IgD-negative memory B cell (primary cell): ENCODE data around the gene SCARB1. TPM values are rescaled to one million over a fixed set of nuclear protein-coding genes. Genes with fewer than 3 reads are reported as not detected.

ENCODE experiments used
- H3K27ac Mint-ChIP-seq, 3 donors: one replicate each; pipeline ENCODE4 v1.8.0; 2020 to 2022; ENCODE audit warnings: mild to moderate bottlenecking in 3 of 3, mixed read lengths in 3 of 3, moderate library complexity in 1 of 3
- H3K27me3 Mint-ChIP-seq: one replicate; pipeline ENCODE4 v1.8.0; 2021; ENCODE audit warnings: mixed read lengths
- H3K36me3 Mint-ChIP-seq: one replicate; pipeline ENCODE4 v1.8.0; 2020; ENCODE audit warnings: mild to moderate bottlenecking, mixed read lengths
- H3K4me1 Mint-ChIP-seq, 3 donors: one replicate each; pipeline ENCODE4 v1.8.0; 2020 to 2022; ENCODE audit warnings: mixed read lengths in 3 of 3, mild to moderate bottlenecking in 1 of 3
- H3K4me3 Mint-ChIP-seq, 4 donors: one replicate each; pipeline ENCODE4 v1.8.0; 2020 to 2022; ENCODE audit warnings: mild to moderate bottlenecking in 4 of 4, mixed read lengths in 4 of 4, moderate library complexity in 3 of 4
- H3K9me3 Mint-ChIP-seq, 3 donors: one replicate each; pipeline ENCODE4 v1.8.0; 2020 to 2021; ENCODE audit warnings: mixed read lengths in 3 of 3, mild to moderate bottlenecking in 1 of 3
- polyA plus RNA-seq: library from polyadenylated mRNA; unstranded; fragments of 300-500 nt; fragmentation: Illumina TruSeq; gene quantifications from one replicate; pipeline ENCODE4 v1.2.3, GENCODE V29; 2021

Gene SCARB1
- polyA plus RNA-seq, 1 donor from 2014 or later: 23.9 TPM

- Mint-ChIP-seq H3K36me3 (peaks cover 14% of the 10 kb centered on the region), H3K27me3 (no peaks in the 10 kb centered on the region), H3K4me1 (no peaks in the 10 kb centered on the region), H3K4me3 (no peak overlapping the region), H3K27ac (no peak overlapping the region), H3K9me3 (no peaks in the 10 kb centered on the region)
Observed at GRCh38 chr12:124814741-124815613, 48.7 kb downstream of the SCARB1 start.

GRCh38 chr12:124813782-124814181, 49.9 kb downstream of the SCARB1 start:
- H3K4me1 Mint-ChIP-seq: no peaks in the 10 kb centered on the region
- H3K27ac Mint-ChIP-seq: no peak overlapping the region
- H3K36me3 Mint-ChIP-seq: peaks cover 12% of the 10 kb centered on the region
- no peak overlapping the region for H3K4me3 Mint-ChIP-seq
- no peaks in the 10 kb centered on the region for H3K9me3 Mint-ChIP-seq
- no peaks in the 10 kb centered on the region for H3K27me3 Mint-ChIP-seq

DNA sequence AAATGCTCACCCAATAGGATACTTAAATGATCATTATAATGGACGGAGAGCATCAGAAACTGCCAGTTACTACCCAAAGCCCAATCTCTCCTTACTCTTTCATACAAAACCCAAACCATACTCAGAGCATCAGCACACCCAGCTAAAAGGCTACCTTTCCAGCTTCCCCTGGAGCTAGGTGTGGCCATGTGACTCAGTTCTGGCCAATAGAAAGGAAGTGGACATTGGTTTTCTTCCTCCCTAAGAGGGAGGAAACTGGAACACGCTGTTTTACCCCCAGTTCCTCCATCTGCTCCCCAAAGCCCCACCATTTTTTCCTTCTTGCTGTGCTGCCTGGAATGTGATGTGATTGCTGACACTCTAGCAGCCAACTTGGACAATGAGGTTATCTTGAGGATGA, 50.7 kb downstream of the SCARB1 start:
- Mint-ChIP-seq H3K27me3 (no peaks in the 10 kb centered on the region), H3K4me3 (no peak overlapping the region), H3K36me3 (peaks cover 12% of the 10 kb centered on the region), H3K9me3 (no peaks in the 10 kb centered on the region), H3K27ac (no peak overlapping the region), H3K4me1 (no peaks in the 10 kb centered on the region)

DNA sequence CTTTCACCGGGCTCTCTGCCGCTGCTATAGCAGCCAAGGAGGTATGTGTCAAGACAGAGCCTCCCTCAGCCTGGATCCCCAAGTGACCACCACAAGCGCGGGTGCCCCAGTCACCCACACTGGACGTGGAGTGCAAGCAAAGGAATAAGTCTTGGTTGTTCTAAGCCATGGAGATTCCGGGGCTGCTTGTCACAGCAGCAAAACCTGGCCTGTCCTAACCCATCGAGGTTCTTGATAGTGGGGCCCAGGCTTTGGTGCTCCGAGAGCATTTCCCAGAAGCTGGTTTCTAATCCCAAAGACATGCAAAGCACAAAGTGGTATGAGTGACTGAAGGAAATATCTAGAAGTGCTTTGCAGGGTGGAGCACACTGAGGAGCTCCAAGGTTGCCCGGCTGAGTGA, 51.3 kb downstream of the SCARB1 start:
- no peaks in the 10 kb centered on the region for H3K9me3 Mint-ChIP-seq
- H3K4me1 Mint-ChIP-seq: no peaks in the 10 kb centered on the region
- no peak overlapping the region for H3K27ac Mint-ChIP-seq
- H3K27me3 Mint-ChIP-seq: no peaks in the 10 kb centered on the region
- H3K36me3 Mint-ChIP-seq: peaks cover 12% of the 10 kb centered on the region
- no peak overlapping the region for H3K4me3 Mint-ChIP-seq

DNA sequence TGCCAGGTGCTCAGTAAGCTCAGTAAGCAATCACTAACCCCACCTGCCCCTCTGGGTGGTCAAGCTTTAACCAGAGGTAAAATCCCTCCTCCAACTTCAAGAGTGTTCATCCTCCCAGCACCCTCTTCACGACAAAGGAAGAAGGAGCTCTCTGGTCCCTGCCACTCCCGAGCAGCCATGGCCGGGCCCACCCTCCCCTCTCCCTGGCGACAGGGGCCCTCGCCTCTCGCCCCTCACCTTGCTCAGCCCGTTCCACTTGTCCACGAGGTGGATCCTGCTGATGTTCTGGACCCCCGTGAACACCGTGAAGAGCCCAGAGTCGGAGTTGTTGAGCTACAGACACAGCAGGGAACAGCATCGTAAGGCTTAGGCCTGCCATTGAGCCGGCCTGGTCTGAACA, 52.0 kb downstream of the SCARB1 start:
- H3K36me3 Mint-ChIP-seq: peaks cover 12% of the 10 kb centered on the region
- no peaks in the 10 kb centered on the region for H3K4me1 Mint-ChIP-seq
- no peaks in the 10 kb centered on the region for H3K9me3 Mint-ChIP-seq
- no peak overlapping the region for H3K4me3 Mint-ChIP-seq
- no peak overlapping the region for H3K27ac Mint-ChIP-seq
- no peaks in the 10 kb centered on the region for H3K27me3 Mint-ChIP-seq

DNA sequence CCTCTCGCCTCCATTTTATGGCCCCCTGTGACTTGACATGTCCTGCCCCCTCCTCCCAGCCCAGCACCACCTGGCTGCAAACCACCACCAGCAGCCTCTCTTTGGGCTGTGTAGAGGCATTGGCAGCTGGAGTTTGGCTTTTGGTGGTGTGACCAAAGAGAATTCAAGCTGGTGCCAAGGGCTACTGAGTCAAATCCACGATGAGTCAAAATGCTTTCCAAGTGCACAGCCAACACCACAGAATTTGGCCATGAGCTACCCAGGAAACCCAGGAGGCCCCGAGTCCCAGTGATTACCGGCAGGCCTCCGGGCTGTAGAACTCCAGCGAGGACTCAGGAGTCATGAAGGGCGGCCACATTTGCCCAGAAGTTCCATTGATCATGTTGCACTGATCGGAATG, 53.8 kb downstream of the SCARB1 start:
- Mint-ChIP-seq H3K27me3 (no peaks in the 10 kb centered on the region), H3K4me3 (no peak overlapping the region), H3K36me3 (peaks cover 18% of the 10 kb centered on the region), H3K4me1 (no peaks in the 10 kb centered on the region), H3K27ac (no peak overlapping the region), H3K9me3 (peaks cover 0 to 3% (median 0%) of the 10 kb centered on the region in 3 donors)

GRCh38 chr12:124809391-124809790, 54.3 kb downstream of the SCARB1 start:
- Mint-ChIP-seq H3K27ac (no peak overlapping the region), H3K9me3 (peaks cover 0 to 3% (median 0%) of the 10 kb centered on the region in 3 donors), H3K27me3 (no peaks in the 10 kb centered on the region), H3K4me3 (no peak overlapping the region), H3K36me3 (peaks cover 19% of the 10 kb centered on the region), H3K4me1 (no peaks in the 10 kb centered on the region)

- Mint-ChIP-seq H3K9me3 (peaks cover 0 to 3% (median 0%) of the 10 kb centered on the region in 3 donors), H3K36me3 (peaks cover 16% of the 10 kb centered on the region), H3K27me3 (no peaks in the 10 kb centered on the region), H3K27ac (no peak overlapping the region), H3K4me1 (no peaks in the 10 kb centered on the region), H3K4me3 (no peak overlapping the region)
Observed at GRCh38 chr12:124808272-124808671, 55.4 kb downstream of the SCARB1 start.

- Mint-ChIP-seq H3K4me1 (peaks cover 0 to 2% (median 0%) of the 10 kb centered on the region in 3 donors), H3K27me3 (no peaks in the 10 kb centered on the region), H3K27ac (no peak overlapping the region), H3K4me3 (no peak overlapping the region), H3K9me3 (peaks cover 0 to 3% (median 0%) of the 10 kb centered on the region in 3 donors), H3K36me3 (peaks cover 11% of the 10 kb centered on the region)
Observed at GRCh38 chr12:124805876-124806668, 57.6 kb downstream of the SCARB1 start.

DNA sequence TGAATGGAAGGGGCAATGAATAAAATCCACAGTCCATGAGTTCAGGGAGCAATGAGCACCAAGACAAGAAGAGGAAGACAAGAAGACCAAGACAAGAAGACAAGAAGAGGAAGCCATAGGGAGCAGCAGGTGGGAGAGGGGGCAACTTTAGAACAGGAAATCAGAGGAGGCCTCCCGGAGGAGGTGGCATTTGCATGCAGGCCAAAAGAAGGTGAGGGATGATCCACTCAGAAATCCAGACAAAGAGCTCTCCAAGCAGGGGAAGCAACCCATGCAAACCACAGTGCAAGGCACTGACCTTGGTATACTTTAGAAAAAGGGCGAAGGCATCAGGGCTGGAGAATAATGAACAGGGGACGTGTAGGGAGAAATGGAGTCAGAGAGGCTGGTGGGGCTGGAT, 58.6 kb downstream of the SCARB1 start:
- Mint-ChIP-seq H3K36me3 (peaks cover 7% of the 10 kb centered on the region), H3K27me3 (no peaks in the 10 kb centered on the region), H3K4me3 (peak overlapping the region in 1 of 4 donors; percentile 65), H3K27ac (no peak overlapping the region), H3K4me1 (peaks cover 0 to 2% (median 0%) of the 10 kb centered on the region in 3 donors), H3K9me3 (peaks cover 0 to 3% (median 0%) of the 10 kb centered on the region in 3 donors)

- Mint-ChIP-seq H3K4me1 (peaks cover 0 to 2% (median 0%) of the 10 kb centered on the region in 3 donors), H3K4me3 (no peak overlapping the region), H3K9me3 (peaks cover 0 to 3% (median 0%) of the 10 kb centered on the region in 3 donors), H3K27ac (no peak overlapping the region), H3K36me3 (peaks cover 7% of the 10 kb centered on the region), H3K27me3 (no peaks in the 10 kb centered on the region)
Observed at GRCh38 chr12:124804011-124804621, 59.5 kb downstream of the SCARB1 start.

- H3K27me3 Mint-ChIP-seq: no peaks in the 10 kb centered on the region
- peaks cover 0 to 2% (median 0%) of the 10 kb centered on the region in 3 donors for H3K4me1 Mint-ChIP-seq
- peaks cover 7% of the 10 kb centered on the region for H3K36me3 Mint-ChIP-seq
- H3K27ac Mint-ChIP-seq: no peak overlapping the region
- H3K9me3 Mint-ChIP-seq: peaks cover 0 to 3% (median 0%) of the 10 kb centered on the region in 3 donors
- H3K4me3 Mint-ChIP-seq: no peak overlapping the region
Observed at GRCh38 chr12:124802361-124802760, 61.3 kb downstream of the SCARB1 start.

DNA sequence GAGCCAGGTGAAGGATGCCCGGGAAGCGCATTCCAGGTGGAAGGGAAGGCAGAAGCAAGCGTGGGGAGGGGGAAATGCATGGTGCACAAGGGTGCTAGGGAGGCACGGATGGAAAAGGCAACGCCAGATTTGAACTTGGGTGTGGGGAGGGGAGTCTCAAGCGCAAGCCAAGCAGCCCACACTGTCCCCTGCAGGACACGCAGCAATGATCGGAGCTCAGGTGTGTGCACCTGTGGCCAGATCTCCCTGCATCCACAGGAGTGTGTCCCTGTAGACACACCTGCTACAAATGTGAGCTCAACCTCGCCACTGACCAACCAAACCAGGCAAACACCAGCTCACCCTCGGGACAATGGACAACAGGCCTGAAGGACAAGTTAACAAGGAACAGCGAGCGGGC, 63.2 kb downstream of the SCARB1 start:
- Mint-ChIP-seq H3K27me3 (no peaks in the 10 kb centered on the region), H3K9me3 (no peaks in the 10 kb centered on the region), H3K27ac (peak overlapping the region in 1 of 3 donors; percentile 87), H3K4me1 (peaks cover 1 to 6% (median 3%) of the 10 kb centered on the region in 3 donors), H3K36me3 (peaks cover 6% of the 10 kb centered on the region), H3K4me3 (no peak overlapping the region)

GRCh38 chr12:124797321-124797720, 66.3 kb downstream of the SCARB1 start:
- H3K4me3 Mint-ChIP-seq: no peak overlapping the region
- H3K4me1 Mint-ChIP-seq: peaks cover 3 to 11% (median 6%) of the 10 kb centered on the region in 3 donors
- H3K27me3 Mint-ChIP-seq: no peaks in the 10 kb centered on the region
- peaks cover 0 to 3% (median 0%) of the 10 kb centered on the region in 3 donors for H3K9me3 Mint-ChIP-seq
- peaks cover 2% of the 10 kb centered on the region for H3K36me3 Mint-ChIP-seq
- peak overlapping the region in 1 of 3 donors; percentile 57 for H3K27ac Mint-ChIP-seq
